ENCODE measurements around the gene TMEM233.

GRCh38 chr12:119589634-119590033 is 3.9 kb upstream of the TMEM233 start:
- no peak for TF ChIP-seq POLR2A (IDR thresholded peaks at IDR 0.05; ENCODE audit: low read depth)
- no peak for TF ChIP-seq CTCF (IDR thresholded peaks at IDR 0.05)
